PFSK-1 (cell line): ENCODE data around the gene CDK15.

Experiments used
- FOXP2 ChIP-seq: optimal IDR thresholded peaks from 2 replicates; pipeline ENCODE3; 2011; ENCODE audit warnings: borderline replicate concordance, control low read depth, inconsistent platforms; ENCODE audit not compliant: insufficient read depth; ENCODE audit errors: extremely low read length, extremely low read depth
- POLR2AphosphoS5 ChIP-seq: IDR thresholded peaks from 2 replicates; pipeline ENCODE4 v1.6.1; 2012; ENCODE audit warnings: low read depth, mild to moderate bottlenecking, control low read depth, low read length, moderate library complexity
- SIN3A ChIP-seq: IDR thresholded peaks from 2 replicates; pipeline ENCODE4 v1.6.1; 2012; ENCODE audit warnings: mild to moderate bottlenecking, low read length, moderate library complexity, borderline replicate concordance; ENCODE audit not compliant: insufficient read depth
- TAF1 ChIP-seq: IDR thresholded peaks from 2 replicates; pipeline ENCODE4 v1.6.1; 2012; ENCODE audit warnings: low read length, control low read depth, borderline replicate concordance; ENCODE audit not compliant: insufficient read depth
- TF ChIP-seq, protein P1 (sequence below), 2 experiments: IDR thresholded peaks; 2 replicates each; pipeline versions ENCODE4 v1.6.1 to v1.8.0; 2011 to 2012; ENCODE audit warnings: low read depth in 2 of 2, low read length in 2 of 2, control low read depth in 1 of 2, inconsistent platforms in 1 of 2, mild to moderate bottlenecking in 1 of 2, moderate library complexity in 1 of 2; ENCODE audit not compliant: insufficient read depth in 1 of 2

CDK15 gene

GRCh38 chr2:201775326-201775725 is 31.0 kb upstream of the CDK15 start:
- TF ChIP-seq TAF1 (no peak), SIN3A (no peak), POLR2AphosphoS5 (no peak), FOXP2 (no peak)
- TF ChIP-seq, protein P1, sequence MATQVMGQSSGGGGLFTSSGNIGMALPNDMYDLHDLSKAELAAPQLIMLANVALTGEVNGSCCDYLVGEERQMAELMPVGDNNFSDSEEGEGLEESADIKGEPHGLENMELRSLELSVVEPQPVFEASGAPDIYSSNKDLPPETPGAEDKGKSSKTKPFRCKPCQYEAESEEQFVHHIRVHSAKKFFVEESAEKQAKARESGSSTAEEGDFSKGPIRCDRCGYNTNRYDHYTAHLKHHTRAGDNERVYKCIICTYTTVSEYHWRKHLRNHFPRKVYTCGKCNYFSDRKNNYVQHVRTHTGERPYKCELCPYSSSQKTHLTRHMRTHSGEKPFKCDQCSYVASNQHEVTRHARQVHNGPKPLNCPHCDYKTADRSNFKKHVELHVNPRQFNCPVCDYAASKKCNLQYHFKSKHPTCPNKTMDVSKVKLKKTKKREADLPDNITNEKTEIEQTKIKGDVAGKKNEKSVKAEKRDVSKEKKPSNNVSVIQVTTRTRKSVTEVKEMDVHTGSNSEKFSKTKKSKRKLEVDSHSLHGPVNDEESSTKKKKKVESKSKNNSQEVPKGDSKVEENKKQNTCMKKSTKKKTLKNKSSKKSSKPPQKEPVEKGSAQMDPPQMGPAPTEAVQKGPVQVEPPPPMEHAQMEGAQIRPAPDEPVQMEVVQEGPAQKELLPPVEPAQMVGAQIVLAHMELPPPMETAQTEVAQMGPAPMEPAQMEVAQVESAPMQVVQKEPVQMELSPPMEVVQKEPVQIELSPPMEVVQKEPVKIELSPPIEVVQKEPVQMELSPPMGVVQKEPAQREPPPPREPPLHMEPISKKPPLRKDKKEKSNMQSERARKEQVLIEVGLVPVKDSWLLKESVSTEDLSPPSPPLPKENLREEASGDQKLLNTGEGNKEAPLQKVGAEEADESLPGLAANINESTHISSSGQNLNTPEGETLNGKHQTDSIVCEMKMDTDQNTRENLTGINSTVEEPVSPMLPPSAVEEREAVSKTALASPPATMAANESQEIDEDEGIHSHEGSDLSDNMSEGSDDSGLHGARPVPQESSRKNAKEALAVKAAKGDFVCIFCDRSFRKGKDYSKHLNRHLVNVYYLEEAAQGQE (IDR thresholded peaks at IDR 0.05; ENCODE audit: insufficient read depth in 1 of 2, low read depth in 2 of 2, low read length in 2 of 2) = no peak

DNA sequence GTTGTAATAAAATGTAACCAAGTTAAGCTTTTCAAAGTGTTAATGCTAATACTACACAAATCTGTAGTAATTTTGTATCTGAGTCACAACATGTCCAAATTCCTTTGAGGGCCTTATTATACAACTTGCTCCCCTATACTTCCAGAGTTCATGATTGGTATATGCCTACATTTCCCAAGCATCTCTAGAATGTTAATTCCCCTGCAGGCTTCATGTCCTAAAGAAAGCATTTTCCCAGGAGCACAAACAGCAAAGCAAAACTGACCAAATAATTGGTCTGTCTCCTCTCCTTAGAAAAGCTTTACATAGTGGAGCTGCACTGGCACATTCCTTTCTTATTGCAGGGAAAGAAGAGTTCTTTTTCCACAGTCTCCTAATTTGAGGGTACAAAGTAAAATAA is 29.3 kb upstream of the CDK15 start:
- TF ChIP-seq TAF1 = no peak
- TF ChIP-seq, protein P1 (IDR thresholded peaks at IDR 0.05; ENCODE audit: insufficient read depth in 1 of 2, low read depth in 2 of 2, low read length in 2 of 2) = no peak
- TF ChIP-seq POLR2AphosphoS5 = no peak
- no peak for TF ChIP-seq FOXP2
- no peak for TF ChIP-seq SIN3A

GRCh38 chr2:201777869-201778268 is 28.5 kb upstream of the CDK15 start:
- TF ChIP-seq SIN3A (no peak), POLR2AphosphoS5 (no peak), TAF1 (no peak), FOXP2 (no peak)
- TF ChIP-seq, protein P1 (IDR thresholded peaks at IDR 0.05; ENCODE audit: insufficient read depth in 1 of 2, low read depth in 2 of 2, low read length in 2 of 2) = no peak

DNA sequence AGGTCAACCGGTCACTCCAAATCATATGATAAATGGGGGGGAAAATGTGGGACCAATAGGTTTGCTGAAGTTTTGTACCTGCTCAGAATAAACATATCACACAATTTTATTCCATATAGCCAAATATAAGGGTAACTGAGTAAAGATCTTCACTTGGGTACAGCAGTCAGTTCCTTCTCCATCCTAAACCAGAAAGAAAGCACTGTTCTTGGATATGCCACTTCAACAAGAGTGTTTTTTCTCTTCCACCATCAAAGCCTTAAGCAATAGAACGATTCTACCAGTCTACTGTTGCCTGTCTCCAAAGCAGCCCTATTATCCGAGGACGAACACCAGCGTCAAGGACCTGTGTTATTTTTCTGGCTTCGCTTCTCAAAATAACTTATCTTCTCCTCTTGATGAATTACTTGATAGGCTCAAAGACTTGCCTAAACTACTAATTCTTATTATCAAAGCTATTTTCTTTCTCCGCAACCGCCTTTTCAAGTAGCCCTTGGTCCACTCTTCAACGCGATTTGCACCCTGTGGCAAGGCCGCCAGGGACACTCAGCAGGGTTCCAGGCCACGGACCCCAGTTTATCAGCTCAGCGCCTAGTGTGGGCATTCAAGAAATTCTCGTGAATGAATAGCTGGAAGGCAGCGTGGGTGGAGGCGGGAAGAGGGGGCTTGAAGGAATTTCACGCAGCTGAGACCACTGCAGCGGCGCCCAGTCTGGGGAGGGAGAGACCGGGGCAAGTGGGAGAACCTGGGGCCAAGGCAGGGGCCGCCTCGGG is 26.2 kb upstream of the CDK15 start:
- TF ChIP-seq SIN3A (no peak), FOXP2 (no peak), TAF1 (no peak), POLR2AphosphoS5 (no peak)
- TF ChIP-seq, protein P1 (IDR thresholded peaks at IDR 0.05; ENCODE audit: insufficient read depth in 1 of 2, low read depth in 2 of 2, low read length in 2 of 2) = no peak
